Uterus (tissue), 4 donors: ENCODE results near the gene PRRX2. TPM values are rescaled to one million over a fixed set of nuclear protein-coding genes. Genes with fewer than 3 reads are reported as not detected.

Source experiments
- DNase-seq, 2 donors: peaks; one replicate each; pipeline ENCODE4 v3.0.0-alpha.2; 2019 to 2020
- H3K27ac ChIP-seq, 2 donors: fragments of 200-600 bp; sonication (generic); 1 replicate in 1 of 2; 2 replicates in 1 of 2; pipeline ENCODE4 v1.5.1; 2016 to 2018
- H3K27me3 ChIP-seq, 2 donors: fragments of 200-600 bp; sonication (generic); one replicate each; pipeline ENCODE4 v1.5.1; 2018 to 2019; ENCODE audit warnings: control low read depth in 1 of 2
- H3K36me3 ChIP-seq, 2 donors: fragments of 200-600 bp; sonication (generic); one replicate each; pipeline ENCODE4 v1.5.1; 2019; ENCODE audit warnings: control low read depth in 1 of 2
- H3K4me1 ChIP-seq, 2 donors: fragments of 200-600 bp; sonication (generic); one replicate each; pipeline ENCODE4 v1.5.1; 2018 to 2019; ENCODE audit warnings: control low read depth in 1 of 2
- H3K4me3 ChIP-seq, 2 donors: fragments of 200-600 bp; sonication (generic); 1 replicate in 1 of 2; 2 replicates in 1 of 2; pipeline ENCODE4 v1.5.1; 2018 to 2019; ENCODE audit warnings: mild to moderate bottlenecking in 1 of 2
- H3K9me3 ChIP-seq, 2 donors: fragments of 200-600 bp; sonication (generic); one replicate each; pipeline ENCODE4 v1.5.1; 2019; ENCODE audit warnings: control low read depth in 1 of 2
- CTCF ChIP-seq, 4 experiments: fragments of 200-600 bp in 2 of 4; fragments of 450-650 bp in 2 of 4; sonication (generic) in 2 of 4; IDR thresholded peaks; one replicate each; pipeline ENCODE4 v1.5.1; 2016 to 2019; ENCODE audit warnings: antibody characterized with exemption in 4 of 4, mild to moderate bottlenecking in 2 of 4, moderate library complexity in 1 of 4
- POLR2A ChIP-seq, 2 donors: fragments of 450-650 bp; IDR thresholded peaks; one replicate each; pipeline ENCODE4 v1.6.1; 2016; ENCODE audit warnings: antibody characterized with exemption in 2 of 2, mild to moderate bottlenecking in 1 of 2, moderate library complexity in 1 of 2
- intact Hi-C: fragments of 100-400 bp; cut with DNase I; formaldehyde crosslinking; loops from one replicate; pipeline ENCODE4 v1.15.1; 2023; ENCODE audit warnings: low total_unique reads
- total RNA-seq, 4 donors: library from RNA; depleted of rRNA in 3 of 4; stranded (reverse); fragments of >200 nt in 3 of 4; gene quantifications; one replicate each; pipeline versions ENCODE4 v1.1.0 to v1.2.4, GENCODE V29; 2014 to 2023
- donor health status: DM: yes; HTN: yes; CAD: no.

PRRX2 gene
- total RNA-seq, 4 donors from 2014 or later = 3.5 to 5.5 TPM; not detected in 2

- Histone ChIP-seq H3K36me3 (no peaks in the 10 kb centered on the region), H3K27me3 (no peaks in the 10 kb centered on the region), H3K9me3 (no peaks in the 10 kb centered on the region), H3K4me3 (no peak overlapping the region), H3K4me1 (peaks cover 0 to 20% of the 10 kb centered on the region in 2 donors), H3K27ac (no peak overlapping the region)
- TF ChIP-seq CTCF (IDR thresholded peaks at IDR 0.05) (no peak), POLR2A (IDR thresholded peaks at IDR 0.05) (no peak)
- intact Hi-C loops = no loop called here
- DNase-seq = no peak
Measured at GRCh38 chr9:129701549-129701948, 36.1 kb downstream of the PRRX2 start.

GRCh38 chr9:129702589-129703520, 37.4 kb downstream of the PRRX2 start:
- Histone ChIP-seq H3K9me3 (no peaks in the 10 kb centered on the region), H3K27ac (no peak overlapping the region), H3K36me3 (no peaks in the 10 kb centered on the region), H3K27me3 (no peaks in the 10 kb centered on the region), H3K4me1 (peaks cover 0 to 11% of the 10 kb centered on the region in 2 donors), H3K4me3 (no peak overlapping the region)
- TF ChIP-seq POLR2A (IDR thresholded peaks at IDR 0.05) (no peak), CTCF (IDR thresholded peaks at IDR 0.05) (no peak)
- DNase-seq = no peak
- intact Hi-C loops = no loop called here

- Histone ChIP-seq H3K36me3 (no peaks in the 10 kb centered on the region), H3K4me1 (peaks cover 0 to 10% of the 10 kb centered on the region in 2 donors), H3K27me3 (no peaks in the 10 kb centered on the region), H3K27ac (peak overlapping the region; percentile 17 to 41), H3K9me3 (no peaks in the 10 kb centered on the region), H3K4me3 (no peak overlapping the region)
- DNase-seq = peak; percentile 42 to 68
- TF ChIP-seq CTCF (IDR thresholded peaks at IDR 0.05) = no peak
- TF ChIP-seq POLR2A (IDR thresholded peaks at IDR 0.05) = no peak
- intact Hi-C loops = no loop called here
Measured at GRCh38 chr9:129703667-129704355, 38.4 kb downstream of the PRRX2 start.

GRCh38 chr9:129704807-129705206, 39.4 kb downstream of the PRRX2 start:
- Histone ChIP-seq H3K4me1 (peaks cover 0 to 10% of the 10 kb centered on the region in 2 donors), H3K36me3 (no peaks in the 10 kb centered on the region), H3K27ac (no peak overlapping the region), H3K4me3 (no peak overlapping the region), H3K9me3 (no peaks in the 10 kb centered on the region), H3K27me3 (no peaks in the 10 kb centered on the region)
- no peak for TF ChIP-seq CTCF (IDR thresholded peaks at IDR 0.05)
- no peak for TF ChIP-seq POLR2A (IDR thresholded peaks at IDR 0.05)
- intact Hi-C loops = no loop called here
- DNase-seq = no peak

- H3K27me3 ChIP-seq = no peaks in the 10 kb centered on the region
- no peak for TF ChIP-seq POLR2A (IDR thresholded peaks at IDR 0.05)
- no peak for TF ChIP-seq CTCF (IDR thresholded peaks at IDR 0.05)
- no peaks in the 10 kb centered on the region for H3K9me3 ChIP-seq
- intact Hi-C loops = no loop called here
- H3K4me1 ChIP-seq = peaks cover 0 to 7% of the 10 kb centered on the region in 2 donors
- no peak overlapping the region for H3K27ac ChIP-seq
- DNase-seq = no peak
- no peak overlapping the region for H3K4me3 ChIP-seq
- H3K36me3 ChIP-seq = no peaks in the 10 kb centered on the region
Measured at GRCh38 chr9:129708793-129709192, 43.3 kb downstream of the PRRX2 start.
